ENCODE data around the gene FBXO42.
"Not testable (repeated sequence)": the region's sequence is repeated elsewhere in the genome, so short reads cannot be mapped to it uniquely, and the experiment has no call there.

FBXO42 gene

DNA sequence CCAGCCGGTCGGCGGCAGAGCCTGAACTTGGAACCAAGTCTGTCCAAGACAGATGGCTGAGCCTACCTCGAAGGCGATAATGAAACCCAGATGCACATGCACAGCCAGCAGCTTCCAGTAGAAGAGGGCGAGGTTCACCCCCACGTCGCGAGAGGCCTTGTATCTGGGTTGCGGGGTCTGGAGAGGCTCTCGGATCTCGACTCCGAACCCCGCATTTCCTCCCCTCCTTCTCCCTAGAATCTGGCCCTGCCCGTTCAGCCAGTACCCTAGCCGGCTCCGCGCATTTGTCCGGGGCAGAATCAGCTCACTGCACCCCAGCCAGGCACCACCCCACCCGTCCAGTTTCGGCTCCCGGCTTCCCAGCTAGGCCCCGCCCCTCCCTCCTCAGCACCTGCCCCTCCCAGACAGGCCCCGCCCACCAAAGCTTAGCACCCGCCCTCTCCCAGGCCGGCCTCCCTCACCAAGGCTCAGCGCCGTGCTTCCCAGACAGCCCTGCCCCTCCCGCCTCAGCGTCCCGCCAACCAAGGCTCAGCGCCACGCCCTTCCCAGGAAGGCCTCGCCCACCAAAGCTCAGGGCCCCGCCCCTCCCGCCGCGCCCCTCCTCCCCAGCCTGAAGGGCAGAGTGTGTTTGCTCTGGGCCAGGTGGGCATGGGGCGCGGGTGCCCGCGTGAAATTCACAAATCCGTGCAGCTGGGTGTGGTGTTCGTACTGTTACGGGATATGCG lies 135.1 kb downstream of the FBXO42 start:
- peak; percentile 97 for DNase-seq

DNA sequence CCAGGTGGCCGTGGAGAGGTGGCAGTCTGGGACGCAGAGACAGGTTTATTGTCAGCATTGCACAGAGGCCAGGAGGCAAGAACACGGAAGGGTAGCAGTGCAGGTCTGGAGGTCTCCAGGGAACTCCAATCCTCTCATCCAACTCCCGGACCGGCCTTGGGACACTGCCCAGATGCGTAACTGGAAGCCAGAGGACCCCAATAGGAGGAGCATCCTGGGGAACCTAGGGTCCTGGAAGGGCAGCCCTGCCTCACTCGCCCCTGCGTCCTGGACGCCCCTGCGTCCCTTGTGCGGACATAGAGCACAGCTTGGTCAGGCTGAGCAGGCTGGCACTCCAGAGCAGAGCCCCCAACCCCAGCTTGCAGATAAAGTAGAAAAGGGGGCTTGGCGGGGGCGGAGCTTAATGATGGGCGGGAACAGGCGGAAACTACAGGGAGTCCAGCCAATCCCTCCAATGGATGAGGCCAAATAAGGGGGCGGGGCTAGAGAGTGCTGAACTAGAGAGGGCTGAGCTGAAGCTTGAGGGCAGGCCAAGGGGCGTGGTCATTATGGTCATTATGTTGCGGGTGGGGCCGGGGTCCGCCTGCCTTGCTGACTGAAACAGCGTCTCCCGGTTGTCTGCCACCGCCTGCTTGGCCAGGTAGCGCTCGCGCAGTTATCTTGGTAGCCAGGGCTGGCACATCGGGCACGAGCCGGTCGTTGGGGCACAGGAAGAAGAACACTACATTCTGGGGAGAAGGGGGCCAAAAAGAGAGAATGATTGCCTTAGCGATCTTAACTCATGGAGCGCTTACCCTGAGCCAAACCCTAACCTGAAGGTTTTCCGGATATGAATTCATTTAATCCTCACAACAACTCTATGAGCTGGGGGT lies 136.2 kb downstream of the FBXO42 start:
- DNase-seq: peak; percentile 72

DNA sequence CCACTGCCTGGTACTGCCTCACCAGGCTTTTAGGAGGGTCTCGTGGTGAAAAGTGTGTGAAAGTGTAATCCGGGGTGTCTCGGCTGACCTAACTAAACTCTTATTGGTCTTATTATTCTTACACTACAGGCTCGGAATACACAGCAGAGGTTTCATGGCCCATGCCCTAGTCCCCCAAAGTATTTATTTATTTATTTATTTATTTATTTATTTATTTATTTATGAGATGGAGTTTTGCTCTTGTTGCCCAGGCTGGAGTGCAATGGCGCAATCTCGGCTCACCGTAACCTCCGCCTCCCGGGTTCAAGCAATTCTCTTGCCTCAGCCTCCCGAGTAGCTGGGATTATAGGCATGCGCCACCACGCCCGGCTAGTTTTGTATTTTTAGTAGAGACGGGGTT lies 137.0 kb downstream of the FBXO42 start:
- DNase-seq: not testable (repeated sequence)

DNA sequence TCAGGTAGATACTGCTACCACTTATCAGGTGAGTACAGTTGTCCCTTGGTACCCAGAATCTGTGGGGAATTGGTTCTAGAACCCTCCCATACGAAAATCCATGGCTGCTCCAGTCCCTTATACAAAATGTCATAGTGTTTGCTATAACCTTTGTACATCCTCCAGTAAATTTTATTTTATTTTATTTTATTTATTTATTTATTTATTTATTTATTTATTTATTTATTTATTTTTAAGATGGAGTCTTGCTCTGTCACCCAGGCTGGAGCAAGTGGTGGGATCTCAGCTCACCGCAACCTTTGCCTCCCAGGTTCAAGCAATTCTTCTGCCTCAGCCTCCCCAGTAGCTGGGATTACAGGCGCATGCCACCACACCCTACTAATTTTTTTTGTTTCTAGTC lies 138.7 kb downstream of the FBXO42 start:
- DNase-seq: not testable (repeated sequence)

DNA sequence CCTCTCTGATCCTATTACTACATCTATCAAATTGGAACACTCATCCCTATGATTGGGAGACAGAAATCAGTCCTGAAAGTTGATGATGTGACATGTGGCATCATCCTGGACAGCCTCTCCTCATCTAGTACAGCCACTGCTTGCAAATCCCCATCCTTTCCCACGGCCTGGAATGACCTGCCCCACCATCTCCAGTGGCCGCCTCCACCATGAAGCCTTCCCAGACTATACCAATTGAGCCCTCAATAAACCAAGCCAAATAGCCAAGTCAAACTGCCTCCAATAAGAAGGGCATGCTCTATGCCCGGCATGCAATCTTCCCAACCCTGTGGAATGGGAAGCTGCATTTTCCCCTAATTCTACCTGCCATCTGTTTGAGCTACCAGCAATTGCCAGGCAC lies 139.3 kb downstream of the FBXO42 start:
- no peak for DNase-seq

DNA sequence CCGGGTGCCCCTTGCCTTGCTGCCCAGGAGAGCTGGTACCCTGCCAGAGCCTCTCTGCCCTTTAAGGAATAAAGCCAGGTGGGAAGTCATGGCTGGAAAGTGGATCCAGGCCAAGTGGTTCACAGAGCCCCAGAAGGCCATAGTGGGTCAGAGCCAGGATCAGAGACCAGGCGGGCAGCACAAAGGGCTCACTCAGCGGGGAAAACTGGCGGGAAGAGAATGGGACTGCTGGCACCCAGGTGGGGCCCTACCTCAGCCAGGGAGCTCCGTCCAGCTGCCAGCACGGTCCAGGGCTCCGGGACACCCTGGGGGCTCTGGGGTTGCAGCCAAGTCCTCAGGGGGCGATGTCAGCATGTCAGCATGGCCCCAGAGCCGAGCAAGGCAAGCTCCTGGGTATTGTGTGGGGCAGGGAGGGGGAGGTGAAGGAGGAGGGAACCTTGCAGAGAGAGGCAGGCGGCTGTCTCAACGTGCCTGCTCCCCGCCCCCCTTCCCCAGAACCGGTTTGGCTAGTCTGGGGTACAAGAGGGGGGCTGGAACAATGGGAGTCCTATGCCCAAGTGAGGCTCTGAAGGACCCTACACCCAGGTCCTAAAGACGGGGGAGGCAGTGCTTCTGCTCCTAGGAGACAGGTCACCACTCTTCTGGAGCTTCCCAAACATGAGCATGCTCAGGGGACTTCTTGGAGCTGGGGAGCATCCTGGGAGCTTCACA lies 139.9 kb downstream of the FBXO42 start, which contains the start of gene ARHGEF19:
ARHGEF19 (minus strand) TSS at position 402 of the 711 bp plus-strand sequence. CDS start 3,598 bp downstream, outside the sequence.
- no peak for DNase-seq

DNA sequence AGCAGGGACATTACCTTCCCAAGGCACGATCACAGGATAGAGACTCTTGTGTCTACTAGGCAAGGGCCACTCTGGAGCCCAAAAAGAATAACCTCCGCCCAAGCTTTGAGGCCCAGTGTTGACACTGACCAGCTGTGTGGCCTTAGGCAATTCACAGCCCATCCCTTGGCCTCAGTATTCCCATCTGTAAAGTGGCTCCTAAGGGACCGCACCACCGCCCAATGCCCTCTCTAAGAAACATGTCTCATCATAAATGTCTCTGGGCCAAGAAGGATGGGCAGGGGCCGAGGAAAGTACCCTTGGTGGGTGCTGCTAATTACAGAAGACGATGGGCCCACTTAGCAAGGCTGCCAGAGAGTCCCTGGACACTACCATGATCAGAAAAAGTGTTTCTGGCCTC lies 140.5 kb downstream of the FBXO42 start:
- no peak for DNase-seq

DNA sequence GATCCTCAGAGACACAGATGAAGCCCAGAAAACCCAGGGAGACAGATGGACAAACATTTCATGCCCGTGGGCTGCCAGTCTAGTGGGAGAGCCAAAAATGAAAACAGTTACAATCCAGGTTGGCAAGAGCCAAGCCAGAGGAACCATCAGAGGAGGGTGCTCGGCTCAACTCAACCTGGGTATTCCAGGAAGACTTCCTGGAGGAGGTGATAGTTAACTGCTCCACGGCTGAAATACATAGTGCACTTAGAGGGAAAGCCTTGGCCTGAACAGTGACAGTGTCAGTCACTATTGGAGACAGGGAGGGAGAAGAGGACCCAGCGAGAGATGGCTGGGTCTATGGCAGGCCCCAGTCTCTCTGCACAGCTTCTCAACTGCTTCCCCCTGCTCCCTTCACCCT lies 141.7 kb downstream of the FBXO42 start:
- no peak for DNase-seq

DNA sequence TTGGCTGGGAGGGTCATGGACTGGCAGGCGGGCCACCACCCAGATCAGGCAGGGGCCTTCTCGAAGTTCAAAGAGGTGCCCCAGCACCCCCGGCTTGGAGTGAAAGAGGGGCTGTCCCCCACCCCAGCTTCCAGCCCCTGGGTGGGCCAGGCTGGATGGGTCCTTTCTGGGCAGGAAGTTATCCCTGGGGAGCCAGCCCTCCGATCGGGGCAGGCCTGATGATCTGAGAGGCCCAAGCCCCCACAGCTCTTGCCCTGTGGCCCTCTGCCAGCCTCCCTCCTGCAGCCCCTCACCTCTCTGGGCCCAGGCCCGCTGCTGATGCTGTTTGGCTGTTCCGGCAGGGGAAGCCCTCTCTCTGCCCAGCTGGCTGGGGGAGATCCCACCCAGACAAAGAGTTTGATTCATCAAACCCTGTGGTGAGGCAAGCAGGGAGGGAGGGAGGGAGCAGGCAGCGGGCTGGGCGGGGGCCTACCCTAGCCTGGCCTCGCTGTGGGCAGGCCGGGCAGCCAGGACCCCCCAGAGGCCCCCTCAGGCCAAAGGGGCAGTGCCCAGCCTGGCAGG lies 142.4 kb downstream of the FBXO42 start:
- DNase-seq: no peak

DNA sequence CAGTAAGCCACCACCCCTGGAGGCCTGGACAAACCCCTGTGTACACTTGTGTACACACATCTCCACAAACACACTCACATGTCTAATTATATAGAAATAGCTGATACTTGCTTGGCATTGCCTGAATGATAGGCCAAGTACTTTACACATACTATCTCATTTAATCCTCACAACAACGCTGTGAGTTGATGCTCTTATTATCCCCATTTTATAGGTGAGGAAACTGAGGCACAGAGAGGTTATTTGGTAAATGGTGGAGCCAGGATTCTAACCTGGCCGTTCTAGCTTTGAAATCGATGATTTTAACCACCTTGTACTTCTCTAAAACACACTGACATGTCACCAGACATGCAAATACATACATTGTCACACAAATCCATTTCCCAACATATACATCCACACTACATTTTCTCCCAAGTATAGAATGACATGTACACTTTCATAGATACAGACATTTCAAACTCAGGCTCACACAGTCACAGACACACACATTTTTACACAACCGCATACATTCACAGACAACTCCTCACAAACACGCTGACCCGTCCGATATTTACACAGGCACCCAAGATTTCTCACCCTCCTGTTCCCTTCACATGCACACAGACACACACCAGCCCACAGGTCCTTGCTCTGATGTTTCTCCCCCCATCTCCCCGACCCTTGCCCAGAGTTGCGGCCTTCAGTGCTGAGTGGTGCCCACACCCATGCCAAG lies 143.0 kb downstream of the FBXO42 start:
- DNase-seq: no peak

DNA sequence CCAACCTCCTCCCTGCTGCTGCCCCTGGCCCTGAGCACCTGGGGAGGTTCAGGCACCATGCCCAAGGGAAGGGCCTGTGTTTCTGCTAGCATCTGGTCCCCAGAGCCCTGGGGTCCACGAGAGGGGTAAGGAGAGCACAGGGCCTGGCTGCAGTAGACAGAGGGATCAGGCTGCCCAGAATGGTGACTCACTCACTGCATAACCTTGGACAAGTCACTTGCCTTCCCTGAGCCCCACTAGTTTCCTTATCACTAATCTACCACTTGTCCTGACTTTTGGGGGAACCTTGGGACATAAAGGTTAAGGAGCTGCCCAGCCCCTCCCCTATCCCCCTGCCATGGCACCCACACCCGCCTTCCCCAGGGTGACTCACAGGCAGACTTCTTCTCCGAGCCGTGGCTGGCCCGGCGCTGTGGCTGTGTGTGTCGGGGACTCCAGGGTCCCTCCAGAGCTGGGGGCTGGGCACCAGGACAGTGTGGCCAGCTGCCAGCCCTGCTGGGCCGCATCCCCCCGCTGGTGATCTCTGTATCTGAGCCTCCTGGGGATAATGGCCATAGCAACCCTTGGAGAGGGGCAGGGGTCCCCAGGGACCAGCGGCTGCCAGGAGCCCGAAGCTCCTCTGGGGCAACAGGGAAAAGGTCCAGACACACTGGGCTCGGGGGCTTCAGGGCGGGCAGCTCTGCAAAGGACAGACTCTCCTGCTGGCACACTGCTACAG lies 143.9 kb downstream of the FBXO42 start:
- no peak for DNase-seq

DNA sequence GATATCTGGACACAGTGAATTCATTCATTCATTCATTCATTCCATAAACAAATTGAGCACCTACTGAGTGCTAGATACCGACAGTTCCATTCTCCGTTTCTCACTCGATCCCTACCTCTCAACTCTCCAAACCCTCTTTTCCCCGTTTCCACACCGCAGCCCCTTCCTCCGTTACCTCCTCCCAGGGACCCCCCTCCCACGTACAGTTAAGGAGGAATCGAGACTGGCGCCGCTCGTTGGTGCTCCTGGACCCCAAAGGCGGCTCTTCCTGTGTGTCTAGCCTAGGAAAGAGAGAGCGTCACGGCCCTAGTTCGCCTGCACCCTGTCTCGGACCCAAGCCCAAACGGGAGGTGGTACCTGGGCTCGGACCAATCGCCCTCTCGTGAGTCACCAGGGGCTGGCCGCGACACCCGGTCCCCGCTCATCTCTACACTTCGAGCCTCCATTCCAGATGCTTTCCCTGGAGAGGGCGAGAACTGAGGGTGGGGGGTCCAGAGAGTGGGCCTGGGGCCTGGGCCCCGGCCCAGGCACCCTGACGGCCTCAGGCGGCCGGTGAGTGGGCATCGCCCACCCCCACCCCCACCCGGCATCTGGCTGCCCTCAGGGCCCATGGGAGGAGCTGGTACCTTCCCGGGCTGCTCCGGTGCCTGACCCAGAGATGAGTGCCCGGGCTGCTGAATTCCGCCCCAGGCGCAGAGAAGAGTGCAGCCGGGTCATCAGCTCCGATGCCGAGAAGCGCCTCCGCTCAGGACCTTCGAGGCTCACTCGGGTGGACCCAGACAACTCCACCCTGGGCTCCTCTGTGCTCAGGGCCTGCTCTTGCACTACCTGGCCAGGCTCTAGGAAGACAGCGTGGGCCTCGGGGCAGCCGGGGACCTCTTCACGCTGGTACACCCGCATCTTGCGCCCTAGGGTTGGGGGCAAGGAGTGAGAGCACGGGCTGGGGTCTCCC lies 144.7 kb downstream of the FBXO42 start:
- DNase-seq: no peak

DNA sequence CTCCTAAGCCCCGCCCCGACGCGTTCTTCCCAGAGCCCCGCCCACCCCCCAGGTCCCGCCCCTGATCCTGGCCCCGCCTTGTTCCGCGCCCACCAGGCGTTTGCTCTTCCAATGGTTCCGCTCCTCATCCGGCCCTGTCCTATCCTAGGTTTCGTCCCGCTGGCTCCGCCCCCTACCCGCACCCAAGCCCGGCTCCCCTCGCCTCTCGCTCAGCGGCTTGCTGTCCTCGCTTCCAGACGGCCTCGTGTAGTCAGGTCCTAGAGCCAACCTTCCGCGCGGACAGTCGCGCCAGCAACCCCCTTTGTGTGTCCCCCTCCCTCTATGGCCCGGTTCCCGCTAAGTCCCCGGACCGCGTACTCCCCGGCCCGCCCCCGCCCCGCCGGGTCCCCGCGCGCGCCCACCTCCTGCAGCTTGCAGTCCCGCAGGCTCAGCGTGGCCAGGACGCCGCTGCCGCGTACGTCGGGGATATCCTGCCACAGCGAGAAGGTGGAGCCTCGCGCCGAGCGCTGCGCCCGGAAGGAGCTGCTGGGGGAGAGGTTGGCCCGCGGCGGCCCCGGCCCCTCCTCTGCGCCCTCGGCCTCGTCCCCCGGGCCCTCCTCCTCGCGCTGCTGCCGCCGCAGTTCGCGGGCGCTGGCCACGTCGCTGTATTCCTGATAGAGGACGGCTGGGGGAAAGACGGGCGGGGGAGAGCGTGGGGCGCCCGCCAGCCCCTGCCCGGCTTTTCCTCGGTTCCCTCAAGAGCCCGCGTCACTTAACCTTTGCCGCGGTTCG lies 145.5 kb downstream of the FBXO42 start:
- DNase-seq: peak; percentile 99

DNA sequence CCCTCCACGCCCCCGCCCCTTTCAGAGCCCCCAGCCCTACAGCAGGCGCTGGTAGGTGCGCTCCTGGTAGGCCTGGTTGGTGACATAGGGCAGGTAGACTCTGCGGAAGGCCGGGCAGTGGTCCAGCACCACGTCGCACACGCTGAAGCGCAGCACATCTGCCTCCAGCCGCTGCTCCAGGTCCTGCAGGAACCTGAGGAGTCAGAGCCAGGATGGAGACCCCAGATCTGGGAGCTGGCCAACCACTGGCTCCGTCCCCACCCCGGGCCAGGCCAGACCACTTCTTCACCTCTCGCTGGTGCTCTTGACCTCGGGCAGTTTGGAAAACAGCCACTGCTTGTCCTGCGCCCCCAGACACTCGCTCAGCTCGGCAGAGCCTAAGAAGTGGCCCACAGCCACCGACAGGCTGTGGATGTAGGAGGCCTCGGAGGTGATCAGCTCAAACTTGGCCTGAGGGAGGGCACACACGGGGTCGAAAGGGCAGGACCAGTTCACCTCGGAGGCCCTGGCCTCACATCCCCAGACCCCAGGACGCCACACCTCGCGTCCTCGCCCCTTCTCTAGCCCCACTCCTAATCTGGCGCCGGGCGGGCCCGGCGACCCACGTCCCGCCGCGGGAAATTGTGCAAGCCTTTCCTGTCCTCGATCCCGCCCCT lies 146.3 kb downstream of the FBXO42 start:
- no peak for DNase-seq

DNA sequence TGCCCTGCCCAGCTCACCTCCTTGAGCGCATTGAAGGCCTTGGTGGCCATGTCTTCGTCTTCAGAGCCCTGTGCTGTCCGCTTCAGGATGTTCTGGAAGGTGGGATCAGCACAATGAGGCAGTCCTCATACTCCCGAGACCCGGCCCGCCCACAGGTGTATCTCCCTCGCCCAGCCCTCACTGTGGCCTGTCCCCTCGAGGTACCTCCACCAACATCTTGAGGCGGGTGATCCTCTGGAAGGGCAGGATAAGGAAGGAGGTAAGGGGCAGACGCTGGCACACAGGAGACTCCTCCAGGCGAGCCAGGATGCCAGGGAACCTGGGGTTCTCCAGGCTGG lies 147.0 kb downstream of the FBXO42 start:
- no peak for DNase-seq

DNA sequence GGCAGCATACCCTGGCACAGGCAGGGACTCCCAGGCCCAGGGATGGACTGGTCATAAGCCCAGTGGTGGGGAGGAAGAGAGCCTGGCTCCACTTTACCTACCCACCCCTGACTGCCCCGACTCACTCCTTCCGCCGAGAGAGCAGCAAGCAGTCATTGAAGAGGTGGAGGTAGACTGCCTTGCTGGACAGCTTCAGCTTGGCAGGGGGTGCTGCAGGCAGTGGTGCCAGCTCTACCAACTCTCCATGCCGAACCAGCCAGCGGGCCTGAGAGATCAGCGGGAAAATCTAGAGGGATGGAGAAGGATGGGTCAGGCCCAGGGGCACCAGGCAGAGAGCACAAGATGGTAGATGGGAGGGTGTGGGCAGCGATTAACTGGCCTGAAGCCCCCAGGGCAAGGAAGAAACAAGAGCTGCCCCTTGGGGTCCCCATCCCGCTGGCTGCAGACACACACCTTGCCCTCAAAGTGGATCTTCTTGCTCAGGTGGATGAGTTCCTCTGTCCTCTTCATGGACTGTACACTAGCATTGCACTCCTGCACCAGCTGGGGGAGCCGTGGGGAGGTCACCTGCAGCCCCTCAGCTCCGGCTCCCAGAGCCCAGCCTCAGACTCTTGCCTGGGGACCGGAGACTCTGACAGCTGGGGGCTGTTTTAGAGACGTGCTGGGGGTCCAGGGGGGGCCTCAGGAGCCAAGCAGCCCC lies 147.5 kb downstream of the FBXO42 start:
- no peak for DNase-seq

DNA sequence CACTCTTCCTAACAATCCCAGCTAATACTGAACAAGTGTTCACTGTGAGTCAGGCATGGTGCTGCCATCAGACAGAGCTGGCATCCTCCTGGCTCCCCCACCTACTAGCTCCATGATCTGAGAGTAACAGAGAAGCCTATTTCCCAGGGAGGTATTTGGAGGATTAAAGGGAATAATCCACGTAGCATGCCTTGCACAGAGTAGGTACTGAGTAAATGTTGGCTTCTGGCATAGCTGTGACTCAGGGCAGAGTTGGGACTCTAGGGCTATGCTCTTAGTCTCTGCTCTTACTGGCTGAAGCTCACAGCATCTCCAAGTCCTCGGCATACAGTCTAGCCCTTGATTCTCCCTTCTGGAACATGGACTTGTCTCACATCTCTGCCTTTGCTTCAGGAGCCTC lies 148.1 kb downstream of the FBXO42 start:
- no peak for DNase-seq

DNA sequence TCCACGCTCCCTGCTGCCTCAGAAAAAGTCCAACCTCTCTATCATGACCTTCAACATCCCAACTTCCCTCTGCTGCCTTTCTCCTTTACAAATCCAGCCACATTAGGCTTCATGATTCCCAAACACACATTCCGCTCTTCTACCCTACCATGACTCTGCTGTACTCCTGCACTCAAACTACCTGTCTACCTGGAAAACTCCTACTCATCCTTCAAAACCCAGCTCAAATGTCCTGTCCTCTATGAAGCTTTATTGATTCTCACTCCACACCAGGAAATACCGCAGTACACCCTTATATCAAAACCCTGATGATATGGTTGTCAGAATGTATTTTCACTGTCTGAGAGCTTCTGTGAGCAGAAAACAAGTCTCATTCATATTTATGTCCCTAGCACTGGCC lies 148.7 kb downstream of the FBXO42 start:
- DNase-seq: no peak

Data from fibroblast of skin of scalp (primary cell).